TTC549 (cell line): ENCODE results near the gene TMPRSS7.

Experiments used
- FAIRE-seq: peaks from 2 replicates; lab custom pipeline; 2012; peaks lifted over from hg19 to GRCh38; lab: Jason Lieb, UNC

TMPRSS7 gene

DNA sequence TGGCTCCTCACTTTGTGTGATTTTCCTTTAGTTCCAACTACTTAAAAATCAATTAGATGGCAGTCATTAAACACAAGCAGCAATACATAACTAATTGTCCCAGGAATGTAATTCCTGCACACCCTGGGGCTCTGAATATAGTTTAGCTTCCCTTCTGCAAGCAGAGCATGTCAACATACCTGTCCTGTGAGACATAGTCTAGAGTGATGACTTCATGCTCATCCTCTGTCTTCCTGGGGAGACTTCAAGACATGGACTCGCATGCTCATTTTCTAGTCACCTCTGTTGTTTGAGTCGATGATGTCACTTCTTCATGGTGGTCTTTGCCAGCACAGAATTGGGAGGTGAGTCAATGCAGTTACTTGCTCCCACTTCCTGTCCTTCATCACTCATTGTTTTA is 67.4 kb downstream of the TMPRSS7 start:
- FAIRE-seq = no peak

DNA sequence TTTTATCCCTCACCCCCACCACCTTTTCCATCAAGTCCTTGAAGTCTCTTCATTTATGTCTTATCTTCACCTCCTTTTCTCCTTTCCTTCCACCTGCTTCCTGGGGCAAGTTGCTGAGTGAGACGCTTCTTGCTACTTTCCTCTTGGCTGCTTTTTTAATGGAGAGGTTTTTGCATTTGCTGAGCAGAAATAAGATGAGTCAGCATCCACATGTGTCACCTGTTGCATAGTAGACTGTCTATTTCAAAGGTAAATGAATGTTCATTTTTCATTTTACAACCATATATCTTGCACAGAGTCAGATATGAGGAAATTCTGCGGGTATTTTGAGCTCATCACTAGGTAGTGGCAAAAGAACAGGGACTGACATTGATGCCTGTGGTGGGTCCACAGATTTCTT is 70.2 kb downstream of the TMPRSS7 start:
- no peak for FAIRE-seq

DNA sequence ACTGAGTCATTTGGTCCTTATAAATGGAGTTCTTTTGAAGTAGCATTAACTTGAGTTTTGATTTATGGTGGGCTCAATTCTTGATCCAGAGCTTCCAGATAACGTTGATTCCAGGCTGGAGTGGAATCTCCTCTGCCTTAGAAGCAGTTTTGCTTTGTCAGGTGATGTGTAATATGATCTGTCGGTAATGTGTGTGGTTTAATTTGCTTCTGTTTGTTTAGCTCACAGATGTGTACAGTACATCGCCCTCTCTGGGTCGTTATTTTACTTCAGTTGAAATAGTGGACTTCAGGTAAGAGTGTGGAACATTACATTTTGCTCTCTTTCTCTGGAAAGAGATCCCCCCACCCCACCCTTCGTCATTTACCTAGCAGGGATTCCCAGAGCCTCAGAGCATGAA is 74.8 kb downstream of the TMPRSS7 start:
- FAIRE-seq = no peak

DNA sequence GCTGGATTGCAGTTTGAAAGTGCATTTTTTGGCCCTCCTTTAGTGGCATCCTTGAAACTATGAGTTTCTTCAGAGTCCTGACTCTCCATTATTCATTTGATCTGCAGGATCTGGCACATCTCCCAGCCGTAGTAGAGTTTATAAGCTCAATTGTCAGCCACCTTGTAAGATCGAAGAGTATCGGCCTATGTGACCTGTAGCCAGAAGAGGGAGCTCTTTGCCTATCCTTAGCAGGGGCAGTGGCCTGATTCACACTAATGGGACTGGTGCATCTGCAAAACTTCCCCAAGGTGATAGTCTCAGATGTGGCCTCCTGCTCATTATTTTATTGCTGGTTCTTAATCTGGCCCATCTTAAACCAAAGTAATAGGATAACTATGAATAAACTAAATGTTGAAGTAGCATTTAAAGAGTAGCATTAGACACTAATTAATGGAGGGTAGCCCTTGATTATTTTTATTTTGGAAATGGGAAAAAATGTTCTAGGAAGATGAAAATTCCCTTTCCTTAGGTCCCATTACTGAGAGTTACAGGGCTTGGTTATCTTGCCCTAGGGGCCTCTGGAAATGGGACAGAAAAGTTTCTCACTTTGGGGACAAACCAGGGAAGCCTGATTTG is 77.4 kb downstream of the TMPRSS7 start:
- FAIRE-seq = no peak

DNA sequence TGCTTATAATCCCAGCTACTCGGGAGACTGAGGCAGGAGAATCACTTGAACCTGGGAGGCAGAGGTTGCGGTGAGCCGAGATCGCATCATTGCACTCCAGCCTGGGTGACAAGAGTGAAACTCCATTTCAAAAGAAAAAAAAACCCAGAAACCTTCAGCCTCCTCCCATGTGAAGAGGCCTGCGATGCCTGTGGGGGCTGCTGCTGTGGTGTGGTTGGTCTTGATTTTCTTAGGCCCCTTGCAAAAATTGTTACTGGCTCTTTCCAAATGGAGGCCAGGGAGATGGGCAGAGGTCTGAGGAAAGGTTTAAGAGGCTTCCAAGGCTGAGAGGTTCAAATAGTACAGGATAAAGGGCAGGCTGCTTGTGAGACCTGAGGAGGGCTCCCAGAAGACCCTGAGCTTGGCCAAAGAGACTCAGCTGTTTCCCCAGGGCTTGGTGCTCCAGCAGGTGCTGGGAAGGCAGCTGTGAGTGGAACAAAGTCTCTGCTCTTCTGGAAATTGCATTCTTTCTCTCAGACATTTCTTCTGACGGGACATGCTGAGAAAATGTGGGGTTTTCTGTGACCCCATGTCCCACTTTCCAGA is 80.1 kb downstream of the TMPRSS7 start:
- no peak for FAIRE-seq

DNA sequence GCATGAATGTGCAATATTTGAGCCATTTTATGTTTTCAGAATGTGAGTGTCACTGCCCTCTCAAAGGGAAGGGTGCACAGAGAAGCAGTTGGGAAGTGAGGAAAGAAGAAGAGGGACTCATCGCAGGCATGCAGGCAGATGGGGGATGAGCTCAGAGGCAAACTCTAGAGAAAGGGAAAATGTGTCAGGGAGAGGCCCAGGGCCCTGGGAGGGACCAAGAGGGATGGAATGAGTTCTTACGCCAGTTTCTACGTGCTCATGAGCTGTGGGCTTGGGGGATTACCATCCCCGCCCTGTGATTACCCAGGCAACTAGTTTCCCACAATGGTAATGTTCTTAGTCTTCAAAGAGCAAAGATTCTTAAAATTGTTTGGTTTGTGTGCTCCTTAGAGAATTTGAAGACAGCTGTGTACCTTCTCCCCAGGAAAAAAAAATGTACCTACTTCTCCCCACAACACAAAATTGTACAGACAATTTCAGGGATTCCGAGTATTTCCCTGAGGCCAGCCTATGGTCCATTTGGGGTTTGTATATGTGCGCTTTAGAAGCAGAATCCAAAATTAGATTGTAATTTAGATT is 80.7 kb downstream of the TMPRSS7 start:
- FAIRE-seq = no peak

DNA sequence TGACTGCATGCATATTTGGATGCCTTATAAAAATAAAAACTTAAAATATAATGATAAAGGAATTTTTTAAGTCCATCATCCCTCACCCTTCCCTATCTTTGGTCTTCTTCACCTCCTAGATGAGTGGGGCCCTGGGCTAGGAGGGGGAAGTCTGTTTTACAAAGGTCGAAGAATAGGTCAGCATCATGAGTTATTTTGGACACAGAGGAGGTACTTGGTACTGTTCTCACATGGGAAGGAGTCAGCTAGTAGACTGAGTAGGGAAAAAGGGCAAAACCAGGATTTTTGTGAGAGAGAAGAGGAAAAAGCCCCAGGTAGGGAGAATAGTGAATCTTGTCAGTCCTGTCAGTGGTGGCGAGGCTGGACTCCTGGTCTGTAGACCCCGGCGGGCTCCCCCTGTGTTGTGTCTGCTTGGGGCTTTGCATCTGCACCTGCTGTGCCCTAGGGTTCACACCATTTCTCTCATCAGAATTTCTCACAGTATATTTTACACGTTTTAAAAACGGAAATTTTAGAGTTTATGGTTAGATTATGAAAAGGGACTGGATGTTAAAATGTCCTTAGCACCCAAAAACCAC is 81.4 kb downstream of the TMPRSS7 start:
- FAIRE-seq = no peak

DNA sequence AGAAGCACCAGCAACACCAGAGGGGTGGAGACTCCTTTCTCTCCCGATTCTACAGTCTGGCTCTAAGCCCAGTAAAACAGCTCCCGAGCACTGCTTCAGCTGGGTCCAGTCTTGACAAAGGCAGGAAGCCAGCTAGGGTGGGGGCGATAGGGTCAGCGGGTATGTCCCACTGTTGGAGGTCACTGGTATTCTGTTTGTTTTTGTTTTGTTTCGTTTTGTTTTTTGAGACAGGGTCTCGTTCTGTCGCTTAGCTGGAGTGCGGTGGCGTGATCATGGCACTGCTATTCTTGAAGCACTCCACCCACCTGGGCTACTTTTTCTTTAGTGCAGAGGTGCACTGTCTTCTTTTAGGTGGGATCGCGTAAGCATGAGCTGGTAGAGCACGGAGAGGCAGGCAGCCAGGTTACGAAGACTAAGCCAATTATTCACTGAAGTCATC is 82.2 kb downstream of the TMPRSS7 start:
- FAIRE-seq = no peak

DNA sequence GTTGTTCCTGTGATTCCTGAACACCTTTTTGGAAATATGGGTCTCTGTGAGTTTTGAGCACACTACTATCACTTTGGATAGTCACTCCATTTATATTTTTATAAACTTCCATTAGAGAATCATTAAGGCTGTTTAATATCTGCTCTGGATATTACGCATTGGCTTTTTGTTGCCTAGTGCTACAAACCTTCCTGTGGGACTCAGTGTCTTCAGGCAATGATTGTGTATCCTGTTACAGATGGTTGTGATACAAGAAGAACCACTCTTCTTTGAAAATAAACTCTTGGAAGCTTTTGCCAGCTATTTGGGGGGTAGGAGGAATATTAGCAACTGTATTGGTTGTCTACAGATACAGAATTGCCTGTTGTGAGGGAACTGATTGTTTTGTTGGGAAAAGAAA is 82.9 kb downstream of the TMPRSS7 start:
- FAIRE-seq = no peak

DNA sequence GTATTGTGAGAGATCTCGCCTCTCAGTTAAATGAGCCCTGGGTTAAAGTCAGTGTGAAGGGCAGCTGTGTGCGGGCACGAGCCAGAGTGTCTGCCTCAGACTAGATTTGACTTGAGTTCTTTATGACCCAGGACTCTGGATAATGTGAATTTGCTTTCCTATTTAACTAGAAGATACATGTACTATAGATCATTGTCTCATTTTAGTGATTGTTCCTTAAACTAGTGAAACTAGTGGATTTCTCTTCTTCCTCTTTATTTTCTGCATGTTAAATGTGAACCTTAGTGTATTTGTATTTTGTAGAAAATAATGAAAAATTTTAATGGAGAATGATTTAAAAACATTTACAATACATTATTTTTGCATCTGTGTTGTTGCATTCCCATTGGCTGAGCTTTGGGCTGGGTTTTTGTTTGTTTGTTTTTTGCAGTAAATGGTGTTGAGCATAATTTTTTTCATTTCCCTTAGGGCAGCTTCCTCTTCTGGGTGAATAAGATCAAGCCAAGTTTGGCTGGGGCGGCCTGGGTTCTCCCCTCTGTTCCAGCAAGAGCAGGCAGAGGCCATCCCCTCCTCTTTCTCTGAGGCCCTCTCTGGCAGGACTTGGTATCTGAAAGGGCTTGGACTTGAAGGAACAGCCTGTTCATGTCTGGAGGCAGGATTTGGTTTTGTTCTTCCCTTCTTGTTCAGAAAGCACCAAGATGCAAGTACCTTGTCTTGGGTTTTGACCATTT is 83.5 kb downstream of the TMPRSS7 start:
- no peak for FAIRE-seq

DNA sequence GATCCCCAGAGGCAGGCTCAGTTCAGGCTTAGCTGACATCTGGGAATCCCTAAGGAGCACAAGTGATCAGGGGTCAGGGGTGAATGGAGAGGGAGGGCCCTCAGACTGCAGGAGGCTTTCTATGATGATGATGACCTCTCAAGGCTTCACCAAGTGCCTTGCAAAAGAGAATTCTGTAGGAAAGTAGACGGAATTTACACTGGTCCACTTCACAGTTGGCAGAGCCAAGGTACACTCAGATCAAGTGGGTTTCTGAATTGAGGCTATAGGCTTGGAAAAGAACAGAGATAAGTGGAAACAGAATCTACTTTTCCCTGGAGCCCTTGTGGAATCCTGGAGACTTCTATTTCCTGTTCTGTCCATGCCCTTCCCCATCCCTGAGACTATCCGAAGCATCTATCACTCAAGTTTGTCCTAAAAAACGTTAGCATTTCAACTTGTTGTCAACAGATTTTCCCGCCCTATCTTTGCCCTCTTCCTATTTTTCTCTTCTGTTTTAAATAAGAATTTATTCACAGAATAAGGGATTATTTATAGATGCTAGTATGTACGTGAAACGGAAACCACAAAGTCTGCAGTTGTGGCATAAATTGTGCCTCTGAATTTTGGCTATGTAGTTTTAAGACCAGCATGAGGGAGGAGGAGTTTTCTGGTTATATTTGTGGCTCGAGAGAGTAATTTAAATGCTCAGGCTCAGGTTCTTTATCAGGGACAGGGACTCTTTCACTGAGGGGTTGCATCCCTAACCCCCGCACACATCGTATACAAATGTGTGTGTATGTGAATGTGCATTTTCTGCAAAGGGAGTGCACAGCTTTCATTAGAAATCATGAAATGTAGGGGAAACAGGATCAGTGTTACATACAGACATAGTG is 85.7 kb downstream of the TMPRSS7 start:
- no peak for FAIRE-seq

DNA sequence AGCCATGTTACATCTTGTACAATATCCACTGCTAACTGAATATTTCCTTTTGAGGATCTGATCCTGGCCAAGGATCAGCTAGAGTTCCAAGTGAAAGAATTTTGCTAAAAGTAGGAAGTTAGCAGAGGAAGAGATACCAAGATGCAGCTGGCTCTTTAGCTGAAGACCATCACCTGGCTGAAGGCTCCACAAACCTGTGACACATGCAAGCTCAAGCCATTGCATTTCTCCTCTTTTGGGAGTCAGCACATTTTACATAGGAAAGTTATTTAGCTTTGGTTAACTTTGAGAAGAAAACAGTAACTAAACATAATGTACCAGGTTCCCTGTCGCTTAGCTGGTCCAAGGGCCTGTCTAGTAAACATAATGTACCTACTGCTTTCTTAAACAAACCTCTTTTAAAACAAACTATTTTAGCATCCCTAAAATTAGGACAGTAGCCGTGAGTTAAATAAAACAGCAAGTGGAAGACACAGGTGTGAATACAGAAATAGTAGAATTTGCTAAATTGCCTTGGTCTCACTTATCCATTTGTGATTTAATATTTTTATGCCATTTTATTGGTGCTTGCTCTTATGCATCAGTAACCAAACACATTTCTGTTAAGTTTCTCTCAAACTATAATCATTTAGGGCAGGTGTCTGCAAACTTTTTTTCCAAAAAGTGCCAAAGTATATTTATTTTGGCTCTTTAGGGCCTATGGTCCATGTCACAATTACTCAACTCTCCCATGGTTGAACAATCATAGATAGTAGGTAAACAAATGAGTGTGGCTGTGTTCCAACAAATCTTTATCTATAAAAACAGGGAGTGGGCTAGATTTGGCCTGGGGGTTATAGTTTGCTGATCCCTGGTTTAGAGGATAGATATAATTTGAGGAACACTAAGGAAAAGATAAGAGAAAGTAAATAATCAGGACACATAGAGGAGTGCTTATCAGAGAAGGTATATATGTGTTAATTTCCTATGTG is 87.3 kb downstream of the TMPRSS7 start:
- FAIRE-seq = no peak

DNA sequence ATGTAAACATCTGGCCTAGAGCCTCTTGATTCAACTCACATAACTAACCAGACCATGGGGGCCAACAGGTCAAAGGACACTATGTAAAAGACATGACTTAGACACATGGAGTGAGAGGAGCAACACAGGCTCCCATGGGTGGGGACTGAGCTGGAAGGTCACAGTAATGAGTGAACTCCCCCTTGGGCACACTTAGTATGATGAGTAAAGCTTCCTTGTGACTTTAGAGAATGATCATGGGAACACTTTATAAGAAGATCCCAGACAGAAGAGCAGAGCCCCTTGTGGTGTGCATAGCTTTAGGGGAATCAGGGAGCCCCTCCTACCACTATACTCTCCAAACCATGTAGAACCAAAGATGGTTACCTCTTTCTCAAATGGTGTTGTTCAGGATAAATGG is 88.3 kb downstream of the TMPRSS7 start:
- no peak for FAIRE-seq

DNA sequence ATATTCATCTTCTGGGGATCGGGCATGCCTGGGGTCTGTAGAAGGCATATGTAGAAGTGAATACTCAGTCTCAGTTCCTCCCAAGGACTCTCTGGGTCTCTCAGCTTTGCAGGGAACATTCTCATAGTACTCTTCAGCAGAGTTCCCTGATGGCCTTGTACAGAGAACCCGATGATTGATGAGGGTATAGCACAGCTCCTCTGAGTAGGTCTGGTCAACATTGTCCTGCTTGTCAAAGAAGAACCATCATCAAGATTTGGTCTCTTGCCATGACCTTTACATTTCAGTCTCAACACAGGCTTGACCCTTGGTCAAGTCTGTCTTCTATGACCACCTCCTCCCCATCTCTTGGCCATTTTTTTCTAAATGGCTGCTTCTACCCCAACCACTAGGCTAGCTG is 89.0 kb downstream of the TMPRSS7 start:
- FAIRE-seq = no peak

DNA sequence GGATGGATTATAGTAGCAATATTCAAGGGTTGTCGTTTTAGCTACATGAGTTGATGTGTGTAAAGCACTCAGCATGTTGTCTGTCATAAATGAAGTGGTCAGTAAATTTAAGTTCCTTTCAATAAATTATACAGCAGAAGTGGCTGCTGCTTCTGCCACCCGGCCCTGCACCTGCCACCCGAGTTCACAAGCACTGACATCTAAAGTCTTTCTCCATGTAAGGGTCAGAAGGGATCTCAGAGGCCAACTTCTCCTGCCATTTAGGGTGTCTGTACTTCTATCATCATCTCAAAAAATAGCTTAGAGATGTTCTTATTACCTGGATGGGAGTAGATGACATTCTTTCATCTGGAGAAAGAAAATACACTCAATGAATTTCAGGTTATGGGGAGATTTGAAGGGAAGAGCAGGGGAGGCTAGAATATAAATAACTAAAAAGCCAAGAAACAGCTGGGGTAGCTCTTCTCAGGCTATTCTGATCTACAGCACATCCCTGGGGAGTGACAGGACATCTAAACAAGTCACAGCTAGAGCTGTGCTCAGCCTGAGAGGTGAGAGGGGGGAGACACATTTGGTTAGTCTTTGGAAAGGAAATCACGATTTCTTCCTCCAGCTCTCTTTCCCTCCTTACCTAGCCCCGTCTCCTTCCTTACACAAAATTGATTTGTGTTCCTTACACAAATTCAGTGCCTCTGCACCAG is 90.5 kb downstream of the TMPRSS7 start:
- FAIRE-seq = no peak

DNA sequence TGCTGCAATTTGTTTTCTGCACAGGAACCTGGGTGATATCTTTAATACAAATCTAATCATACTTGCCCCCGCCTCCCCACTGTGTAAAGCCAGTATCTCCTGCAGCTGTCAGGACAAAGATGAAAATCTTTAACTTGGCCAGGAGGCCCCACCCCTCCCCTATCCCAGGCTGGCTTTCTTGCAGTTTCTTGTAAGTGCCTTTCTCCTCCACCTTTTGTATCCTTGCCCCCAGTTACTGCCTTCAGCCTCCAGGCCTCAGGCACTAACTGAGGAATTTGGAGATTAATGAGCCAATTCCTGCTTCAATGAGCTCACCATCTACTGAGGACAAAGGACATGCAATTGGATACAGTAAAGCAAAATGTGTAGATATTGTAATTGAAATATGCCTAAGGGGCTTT is 92.0 kb downstream of the TMPRSS7 start:
- FAIRE-seq = no peak

DNA sequence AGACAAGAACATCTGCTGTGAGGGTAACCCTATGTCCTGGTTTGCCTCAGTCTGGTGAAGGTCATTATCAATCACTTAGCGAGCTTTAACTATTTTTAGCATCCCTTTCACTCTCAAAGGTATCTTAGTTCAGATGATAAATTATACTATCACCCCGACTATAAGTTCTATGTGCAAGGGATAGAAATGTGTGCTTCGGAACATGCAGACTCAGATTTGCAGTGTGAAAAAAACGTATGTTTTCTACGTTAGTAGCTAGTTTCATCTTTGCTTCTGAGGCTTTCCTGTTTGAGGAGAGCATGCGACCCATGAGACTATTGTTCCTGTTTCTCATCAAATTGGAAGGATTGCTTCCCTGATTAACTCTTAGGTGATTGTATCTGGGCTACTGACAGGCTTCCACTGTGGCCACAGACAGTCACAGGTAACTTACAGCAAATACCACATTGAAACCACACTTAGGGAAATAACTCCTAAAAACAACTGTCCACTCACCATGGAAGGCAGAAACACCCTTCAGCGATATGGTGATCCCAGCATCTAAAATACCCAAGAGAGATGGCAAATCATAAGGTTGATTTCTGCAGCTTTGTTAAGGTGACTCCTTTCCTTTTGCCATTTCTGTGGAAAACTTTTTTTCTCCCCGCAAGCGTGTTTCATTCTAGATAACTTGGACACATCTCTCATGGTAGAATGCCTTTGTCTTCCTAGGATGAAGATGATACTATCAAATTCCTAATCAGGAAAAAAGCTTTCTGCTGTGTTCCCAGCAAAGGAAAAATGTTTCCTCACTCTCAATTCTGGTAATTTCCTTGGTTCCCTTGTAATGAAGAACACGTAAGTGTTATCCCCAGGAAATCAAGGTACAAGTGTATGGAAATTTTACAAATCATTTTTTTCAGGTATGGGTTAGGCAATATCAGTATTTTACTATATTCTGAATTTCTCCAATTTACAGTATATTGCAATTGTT is 93.3 kb downstream of the TMPRSS7 start:
- FAIRE-seq = no peak

DNA sequence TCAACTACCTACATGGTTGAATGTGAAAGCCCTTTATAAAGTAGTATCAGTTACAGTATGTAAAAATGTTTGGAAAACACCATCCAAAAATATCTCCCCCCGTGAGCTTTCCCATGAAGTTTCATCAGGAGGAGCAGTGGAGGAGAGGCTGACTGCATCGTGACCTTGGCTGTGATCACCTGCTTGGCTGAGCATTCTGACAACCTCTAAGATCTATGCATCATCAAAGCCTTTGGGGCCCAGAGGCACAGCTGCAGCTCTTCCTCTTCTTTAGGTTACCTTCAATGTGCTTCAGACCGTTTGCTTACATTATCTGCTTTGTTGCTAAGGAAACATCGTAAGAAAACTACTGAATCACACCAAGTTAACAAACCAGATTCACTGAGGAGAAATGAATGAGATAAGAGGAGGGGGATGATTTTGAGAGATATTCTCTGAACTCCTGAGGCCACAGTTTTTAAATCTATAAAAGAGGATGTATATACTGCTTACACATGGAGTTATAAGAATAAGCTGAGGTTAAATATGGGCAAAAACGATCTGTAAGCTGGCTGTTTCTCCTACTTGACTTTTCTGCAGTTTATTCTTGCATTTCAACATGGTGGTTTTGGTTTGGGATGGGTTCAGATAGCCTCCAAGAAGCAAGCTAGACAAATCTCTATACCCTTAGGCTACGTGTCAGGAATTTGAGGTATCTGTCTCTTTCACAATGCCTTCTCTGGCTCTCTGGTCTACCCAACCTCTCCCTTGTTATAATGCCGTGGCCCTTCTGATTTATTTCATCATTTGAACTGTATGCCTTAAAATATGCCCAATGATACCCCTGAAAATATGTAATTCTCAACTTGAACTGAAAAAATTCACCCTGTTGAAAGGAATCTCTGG is 94.5 kb downstream of the TMPRSS7 start:
- no peak for FAIRE-seq
